GM18861 (cell line): ENCODE results near the gene CNKSR1.
"Not testable (repeated sequence)": the region's sequence is repeated elsewhere in the genome, so short reads cannot be mapped to it uniquely, and the experiment has no call there.

Source experiments
- ATAC-seq: cut with Tn5 transposase; IDR thresholded peaks from one replicate; pipeline ENCODE4 v1.9.1; 2021; ENCODE audit not compliant: unreplicated experiment

The CNKSR1 gene

DNA sequence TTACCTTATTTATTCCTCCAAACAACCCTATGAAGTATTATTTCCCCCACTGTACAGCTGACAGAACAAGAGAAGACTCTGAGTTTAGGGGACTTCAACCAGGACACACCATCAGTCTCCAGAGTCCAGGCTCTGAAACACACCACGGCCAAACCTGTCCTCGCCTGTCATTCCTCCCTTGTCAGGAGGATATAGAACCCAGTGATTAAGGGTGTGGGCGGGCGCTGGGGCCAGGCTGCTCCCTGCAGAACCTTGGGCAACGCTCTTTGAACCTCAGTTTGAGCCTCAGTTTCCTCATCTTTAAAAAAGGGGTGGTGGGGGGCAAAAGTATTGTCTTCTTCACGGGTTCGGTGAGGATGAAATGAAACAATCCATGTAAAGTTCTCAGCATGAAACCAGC lies 47.3 kb downstream of the CNKSR1 start:
- ATAC-seq: no peak

DNA sequence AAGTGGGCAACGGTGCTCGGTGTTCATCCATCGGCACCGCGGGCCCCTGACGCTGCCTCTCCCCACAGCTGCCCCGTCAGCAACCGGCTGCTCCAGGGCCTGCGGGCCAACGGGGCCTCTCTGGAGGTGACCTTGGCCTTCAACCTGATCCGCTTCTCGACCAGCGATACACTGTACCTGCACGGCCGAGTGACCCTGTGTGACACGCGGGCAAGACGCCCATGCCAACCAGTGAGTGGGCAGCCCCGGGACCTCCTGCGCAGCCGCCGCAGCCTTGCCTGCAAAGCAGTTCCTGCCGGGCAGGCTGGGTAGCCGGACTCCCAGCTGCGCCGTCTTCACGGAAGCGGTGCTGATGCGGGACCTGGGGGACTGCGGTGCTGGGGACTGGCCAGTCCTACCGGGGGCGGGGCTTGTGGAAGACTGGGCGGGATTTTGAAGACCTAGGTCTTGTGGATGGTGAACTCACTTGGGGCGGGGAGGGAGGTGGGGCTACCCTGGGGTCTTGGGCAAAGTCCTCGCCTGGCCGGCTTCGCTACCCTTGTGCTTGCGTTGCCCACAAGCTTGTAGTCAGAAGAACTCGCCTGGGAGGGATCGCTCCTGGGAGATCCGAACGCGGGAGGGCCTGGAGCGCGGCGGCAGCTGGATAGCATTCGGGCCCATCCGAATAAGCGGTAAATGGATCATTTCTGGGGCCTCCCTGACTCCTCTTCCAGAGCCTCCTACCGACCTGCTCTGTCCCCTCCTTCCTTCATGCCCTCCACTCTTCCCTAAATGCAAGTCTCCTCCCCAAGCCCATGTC lies 47.9 kb downstream of the CNKSR1 start:
- no peak for ATAC-seq

DNA sequence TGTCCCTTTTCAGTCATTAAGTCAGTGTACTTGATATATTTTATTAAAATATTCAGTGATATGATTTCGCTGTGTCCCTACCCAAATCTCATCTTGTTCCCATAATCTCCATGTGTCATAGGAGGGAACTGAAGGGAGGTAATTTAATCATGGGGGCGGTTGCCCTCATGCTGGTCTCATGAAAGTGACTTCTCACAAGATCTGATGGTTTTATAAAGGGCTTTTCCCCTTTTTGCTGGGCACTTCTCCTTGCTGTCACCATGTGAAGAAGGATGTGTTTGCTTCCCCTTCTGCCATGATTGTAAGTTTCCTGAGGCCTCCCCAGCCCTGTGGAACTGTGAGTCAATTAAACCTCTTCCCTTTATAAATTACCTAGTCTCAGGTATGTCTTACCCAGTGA lies 53.4 kb downstream of the CNKSR1 start:
- ATAC-seq: not testable (repeated sequence)

DNA sequence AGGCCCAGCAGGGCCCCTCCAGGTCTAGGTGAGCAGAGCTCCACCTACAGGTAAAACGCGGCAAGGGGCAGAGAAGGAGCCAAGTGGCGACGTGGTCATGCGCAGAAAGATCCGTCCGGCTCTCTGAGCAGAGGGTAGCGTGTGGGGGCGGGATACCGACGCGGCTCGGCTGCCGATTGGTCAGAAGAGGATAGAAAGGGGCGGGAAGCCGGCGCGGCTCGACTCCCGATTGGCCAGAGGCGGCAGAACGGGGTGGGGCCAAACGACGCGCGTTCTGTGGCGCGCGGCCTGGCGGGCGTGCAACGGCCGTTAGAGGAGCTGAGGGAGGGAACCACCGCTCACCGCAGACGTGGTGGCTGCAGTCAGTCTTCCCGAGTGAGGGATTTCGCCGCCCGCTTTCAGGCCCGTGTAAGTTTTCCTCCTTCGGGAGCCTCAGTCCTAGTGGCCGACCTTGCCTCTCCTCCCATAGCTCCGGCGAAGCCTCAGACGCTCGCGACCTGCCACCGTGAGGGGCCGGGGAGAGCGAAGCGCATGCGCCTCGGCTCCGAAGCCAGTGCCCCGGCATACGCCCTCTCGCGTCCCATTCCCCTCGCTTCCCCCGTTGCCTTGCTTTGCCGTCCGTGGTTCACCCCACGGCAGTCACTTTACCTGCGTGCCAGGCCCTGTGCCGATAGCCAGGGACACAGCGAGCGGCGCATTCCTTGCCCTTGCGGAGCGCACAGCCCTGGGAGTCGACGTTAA lies 56.8 kb downstream of the CNKSR1 start, which contains the start of gene CEP85:
Gene CEP85 (plus strand): TSS at position 298 of the 741 bp plus-strand sequence. CDS start 5,584 bp downstream, outside the sequence.
- ATAC-seq: peak; percentile 81

DNA sequence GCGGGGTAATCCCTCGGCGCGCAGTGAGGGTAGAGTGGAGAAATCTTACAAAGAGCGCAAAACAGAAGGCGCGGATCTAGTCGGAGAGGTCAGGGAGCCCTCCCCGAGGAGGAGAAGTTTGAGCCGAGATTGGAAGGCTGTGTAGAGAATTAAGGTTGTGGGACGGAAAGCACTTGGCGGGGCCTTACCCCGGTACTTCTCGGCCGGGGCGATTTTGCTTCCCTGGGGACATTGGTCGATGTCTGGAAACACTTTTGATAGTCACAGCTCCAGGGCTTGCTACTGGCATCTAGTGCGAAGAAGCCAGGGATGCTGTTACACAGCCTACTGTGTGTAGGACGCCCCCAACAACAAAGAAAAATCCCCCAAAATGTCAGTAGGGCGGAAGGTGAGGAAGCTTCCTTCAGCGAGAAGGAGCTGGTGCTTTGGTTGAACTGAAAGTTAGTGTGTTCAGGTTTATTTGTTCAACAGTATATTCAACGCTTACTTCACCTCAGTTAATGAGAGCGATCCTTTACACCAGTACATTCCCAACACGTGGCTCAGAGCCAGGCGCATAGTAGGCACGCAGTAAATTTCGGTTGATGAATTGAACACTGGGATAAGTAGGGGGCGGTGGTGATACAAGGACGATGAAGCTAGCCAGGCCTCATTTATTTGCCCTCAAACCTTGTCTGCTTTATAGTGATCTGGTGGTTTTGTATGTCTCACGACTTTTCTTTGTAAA lies 57.5 kb downstream of the CNKSR1 start:
- no peak for ATAC-seq

DNA sequence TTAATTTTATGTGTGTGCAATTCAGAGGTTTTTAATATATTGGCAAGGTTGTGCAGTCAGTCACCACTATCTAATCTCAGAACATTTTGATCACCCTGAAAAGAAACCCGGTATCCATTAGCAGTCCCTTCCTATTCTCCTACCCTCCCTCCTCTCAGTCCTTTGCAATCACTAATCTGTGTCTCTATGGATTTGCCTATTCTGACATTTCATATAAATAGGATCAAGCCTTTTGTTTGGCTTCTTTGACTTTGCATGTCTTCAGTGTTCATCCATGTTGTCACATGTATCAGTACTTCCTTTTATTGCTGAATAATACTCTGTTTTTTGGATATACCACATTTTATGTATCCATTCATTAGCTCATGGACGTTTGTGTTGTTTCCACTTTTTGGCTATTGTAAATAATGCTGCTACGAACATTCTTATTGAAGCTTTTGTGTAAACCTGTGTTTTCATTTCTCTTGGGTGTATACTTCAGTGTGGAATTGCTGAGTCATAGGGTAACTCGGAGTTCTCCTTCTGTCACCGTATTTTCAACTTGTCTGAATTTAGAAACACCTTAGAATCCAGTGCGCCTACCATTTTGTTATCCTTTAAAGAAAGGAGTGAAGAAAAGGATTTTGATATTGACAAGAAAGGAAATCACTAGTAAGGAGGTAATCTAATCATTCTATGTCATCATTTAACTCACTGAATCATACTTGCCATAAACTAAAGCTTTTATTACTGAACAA lies 60.1 kb downstream of the CNKSR1 start:
- no peak for ATAC-seq
